NCI-H226 (cell line): Measurements from ENCODE around the gene GRID1.

Source experiments
- DNase-seq: peaks from one replicate; pipeline ENCODE4 v3.0.0-alpha.2; 2015

The GRID1 gene

GRCh38 chr10:86073199-86073977 is 293.2 kb downstream of the GRID1 start:
- no peak for DNase-seq

DNA sequence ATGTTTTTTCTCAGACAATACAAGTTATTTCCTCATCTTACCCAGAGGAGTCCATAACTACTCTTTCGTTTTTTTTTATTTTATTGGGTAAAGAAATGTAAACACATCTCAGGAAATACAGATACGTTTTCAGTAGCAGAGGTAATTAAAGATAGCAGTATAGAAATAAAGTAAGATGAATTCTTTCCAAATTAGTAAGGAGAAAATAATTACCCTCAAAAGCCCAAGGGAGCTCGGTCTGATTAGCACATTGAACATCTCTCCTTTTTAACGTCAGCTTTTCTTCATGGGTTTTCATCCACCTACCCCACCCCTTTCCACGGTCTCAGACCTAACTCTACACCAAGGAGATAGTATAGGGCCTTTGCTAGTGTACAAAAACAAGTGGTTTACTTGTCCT is 294.2 kb downstream of the GRID1 start:
- no peak for DNase-seq

- no peak for DNase-seq
Observed at GRCh38 chr10:86071758-86072157, 294.8 kb downstream of the GRID1 start.

- DNase-seq = no peak
Observed at GRCh38 chr10:86071145-86071544, 295.4 kb downstream of the GRID1 start.

DNA sequence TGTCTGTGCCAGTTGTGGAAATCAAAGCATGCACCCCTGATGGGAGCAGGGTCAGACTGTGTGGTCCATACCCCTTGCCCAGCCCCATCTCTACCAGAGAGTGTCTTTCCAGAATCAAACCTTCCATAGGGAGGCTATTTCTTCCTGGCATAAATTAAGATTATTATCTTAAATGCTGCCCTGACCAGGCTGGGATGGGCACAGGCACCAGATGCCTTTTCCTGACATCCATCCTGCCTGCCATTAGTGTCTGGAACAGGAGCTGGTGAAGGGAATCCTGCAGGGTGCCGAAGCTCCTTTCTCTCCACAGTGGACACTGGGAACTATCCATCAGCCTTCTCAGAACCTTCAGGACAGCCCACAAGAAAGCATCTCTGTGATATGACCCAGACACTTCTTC is 296.3 kb downstream of the GRID1 start:
- no peak for DNase-seq

- no peak for DNase-seq
Observed at GRCh38 chr10:86068231-86069054, 298.2 kb downstream of the GRID1 start.

GRCh38 chr10:86067436-86068050 is 299.1 kb downstream of the GRID1 start:
- no peak for DNase-seq

DNA sequence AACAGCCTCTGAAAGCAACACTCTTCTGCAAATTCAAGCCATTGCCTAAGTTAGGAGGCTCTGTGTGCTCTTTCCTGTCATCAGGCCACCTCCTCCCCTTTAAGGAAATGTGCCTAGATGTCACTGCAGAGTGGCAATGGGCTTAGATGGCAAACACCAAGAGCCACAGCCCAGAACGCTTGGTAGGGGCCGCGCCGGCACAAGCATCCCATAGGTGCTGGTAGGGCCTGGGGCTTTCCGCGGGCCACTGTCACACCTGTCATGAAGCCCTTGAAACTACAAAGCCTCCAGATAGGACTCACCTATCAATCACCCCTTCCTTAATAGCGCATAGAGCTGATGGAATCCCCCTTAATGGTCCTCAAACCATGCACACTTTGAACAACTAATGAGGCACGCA is 299.9 kb downstream of the GRID1 start:
- DNase-seq = no peak

GRCh38 chr10:86065711-86066251 is 300.8 kb downstream of the GRID1 start:
- DNase-seq = no peak

- DNase-seq = no peak
Observed at GRCh38 chr10:86064931-86065662, 301.5 kb downstream of the GRID1 start.

GRCh38 chr10:86064219-86064618 is 302.4 kb downstream of the GRID1 start:
- no peak for DNase-seq

DNA sequence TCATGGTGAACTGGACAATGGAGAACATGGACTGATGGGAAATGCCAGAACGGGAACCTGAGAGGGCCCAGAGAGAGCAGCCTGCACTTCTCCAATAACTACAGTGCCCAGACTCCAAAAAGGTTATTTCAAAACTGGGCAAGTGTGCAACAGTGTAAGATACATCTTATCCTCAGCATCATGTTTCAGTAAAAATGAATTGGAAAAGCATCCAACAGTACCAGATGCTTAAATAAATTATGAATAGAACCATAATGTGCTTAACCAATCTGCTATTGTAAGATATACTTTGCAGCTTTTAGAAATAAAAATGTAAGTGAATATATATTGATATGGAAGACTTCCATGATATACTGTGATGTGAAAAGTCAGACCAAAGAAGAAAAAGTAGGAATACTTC is 303.3 kb downstream of the GRID1 start:
- DNase-seq = no peak

DNA sequence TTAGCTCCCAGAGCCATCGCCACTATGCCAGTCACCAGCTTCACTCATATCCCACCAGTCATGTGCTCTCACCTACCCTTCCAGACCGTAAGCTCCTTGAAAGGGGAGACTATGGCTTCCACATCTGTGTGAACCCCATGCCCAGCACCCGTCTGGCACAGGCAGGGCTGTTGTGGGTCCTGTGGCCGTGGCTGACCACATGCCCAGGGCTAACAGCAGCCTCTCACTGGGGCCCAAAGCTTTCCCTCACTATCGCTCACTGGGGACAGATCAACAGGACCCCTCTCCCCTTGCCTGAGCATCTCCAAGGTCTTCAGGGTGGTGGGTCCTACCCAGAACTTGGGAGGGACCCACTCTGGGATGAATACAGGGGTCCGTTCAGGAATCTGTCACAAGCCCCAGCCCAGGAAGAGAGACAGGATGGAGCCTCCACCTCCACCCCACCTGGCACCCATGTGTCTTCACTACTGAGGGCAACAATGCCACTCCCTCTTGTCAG is 303.9 kb downstream of the GRID1 start:
- no peak for DNase-seq

- DNase-seq = no peak
Observed at GRCh38 chr10:86062198-86062550, 304.4 kb downstream of the GRID1 start.

DNA sequence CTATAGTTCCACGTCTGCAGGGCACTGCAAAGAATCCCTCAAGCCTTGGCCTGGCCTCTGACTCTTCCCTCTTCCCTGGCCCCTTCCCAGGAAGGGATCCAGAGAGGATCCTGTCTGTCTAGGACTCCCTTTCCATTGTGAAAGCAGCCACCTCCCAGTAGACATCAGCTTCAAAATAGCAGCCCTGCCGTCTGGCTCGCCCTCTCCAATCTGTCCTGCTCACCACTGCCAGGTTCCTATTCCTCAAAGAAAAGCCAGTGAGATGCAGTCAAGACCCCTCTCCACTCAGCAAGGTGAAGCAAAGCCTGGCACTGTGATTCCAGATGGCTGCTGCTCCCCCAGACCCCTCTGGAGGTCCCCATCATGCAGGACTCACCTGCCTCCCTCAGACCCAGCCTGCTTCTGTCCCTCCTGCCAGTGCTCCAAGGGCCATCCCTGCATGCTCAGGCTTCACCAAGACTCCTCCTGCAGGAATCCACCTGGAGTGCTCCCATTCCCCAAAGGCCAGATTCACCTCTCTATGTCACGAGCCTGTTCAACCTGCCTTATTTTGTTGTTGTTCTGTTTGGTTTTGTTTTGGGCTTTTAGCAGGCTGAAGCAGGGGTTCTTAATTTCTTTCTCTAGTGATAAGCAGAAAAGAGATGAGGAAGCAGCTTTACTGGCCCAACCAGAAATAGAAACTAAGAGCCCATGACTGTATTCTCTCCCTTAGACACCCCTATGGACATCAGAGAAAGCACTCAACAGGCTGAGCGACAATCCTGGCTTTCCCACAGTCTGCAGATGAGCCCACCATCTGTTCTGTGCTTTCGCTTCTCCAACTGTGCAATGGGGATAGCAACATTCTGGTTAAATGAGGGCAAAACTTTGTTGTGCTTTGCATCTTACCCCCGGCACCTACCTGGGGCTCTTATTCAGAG is 305.1 kb downstream of the GRID1 start:
- no peak for DNase-seq

GRCh38 chr10:86060386-86061277 is 306.0 kb downstream of the GRID1 start:
- no peak for DNase-seq

DNA sequence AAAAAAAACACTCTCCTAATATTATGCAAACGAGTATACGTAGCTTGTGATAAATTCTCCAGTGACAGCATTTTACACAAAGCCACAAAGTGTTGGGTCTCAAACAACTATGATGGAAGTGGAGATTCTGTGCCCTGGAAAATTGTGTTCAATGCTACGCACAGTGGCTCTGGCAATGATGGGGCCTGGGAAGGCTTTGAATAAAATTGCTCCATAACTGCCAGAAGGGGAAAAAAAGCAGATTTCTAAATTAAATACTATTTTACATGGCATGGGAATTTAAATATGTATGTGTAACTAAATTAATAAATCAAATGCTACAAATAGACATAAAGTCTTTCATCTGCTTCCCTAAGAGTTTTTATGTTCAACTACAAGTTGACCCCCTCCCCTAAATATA is 306.7 kb downstream of the GRID1 start:
- DNase-seq = no peak

DNA sequence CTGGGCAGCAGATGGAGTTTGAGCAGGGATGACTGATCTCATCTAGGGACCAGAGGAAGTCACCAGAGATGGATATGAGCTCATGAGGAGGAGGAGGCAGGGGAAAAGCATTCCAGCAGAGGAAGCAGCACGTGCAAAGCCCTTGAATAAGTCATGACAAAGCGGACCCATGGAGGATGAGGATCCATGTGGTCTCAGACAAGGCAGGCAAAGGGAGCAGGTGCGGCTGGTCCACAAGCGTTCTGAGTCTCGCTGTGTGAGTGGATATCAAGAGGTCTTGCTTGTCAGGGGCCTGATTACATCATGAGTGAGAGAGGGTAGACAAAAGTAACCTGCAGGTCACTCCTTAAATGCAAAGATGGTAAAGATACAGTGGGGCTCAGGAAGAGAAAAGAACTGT is 307.6 kb downstream of the GRID1 start:
- DNase-seq = no peak

DNA sequence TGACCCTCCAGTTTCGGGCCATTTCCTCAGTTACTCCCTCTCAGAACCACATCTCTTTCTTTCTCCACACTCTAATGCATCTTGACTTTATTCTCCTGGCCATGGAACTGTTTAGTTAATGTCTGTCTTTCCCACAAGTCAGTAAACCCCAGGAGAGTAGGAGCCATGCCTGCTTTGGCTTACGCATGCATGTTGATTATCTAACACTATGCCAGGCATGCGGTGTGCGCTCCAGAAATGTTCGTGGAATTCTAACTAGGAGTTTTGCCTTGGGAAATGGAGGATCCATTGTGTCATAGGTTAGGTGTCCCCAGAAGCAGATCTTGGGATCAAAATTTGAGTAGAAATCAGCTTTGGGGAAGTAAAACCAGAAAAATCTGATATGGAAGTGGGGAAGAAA is 308.9 kb downstream of the GRID1 start:
- DNase-seq = no peak

DNA sequence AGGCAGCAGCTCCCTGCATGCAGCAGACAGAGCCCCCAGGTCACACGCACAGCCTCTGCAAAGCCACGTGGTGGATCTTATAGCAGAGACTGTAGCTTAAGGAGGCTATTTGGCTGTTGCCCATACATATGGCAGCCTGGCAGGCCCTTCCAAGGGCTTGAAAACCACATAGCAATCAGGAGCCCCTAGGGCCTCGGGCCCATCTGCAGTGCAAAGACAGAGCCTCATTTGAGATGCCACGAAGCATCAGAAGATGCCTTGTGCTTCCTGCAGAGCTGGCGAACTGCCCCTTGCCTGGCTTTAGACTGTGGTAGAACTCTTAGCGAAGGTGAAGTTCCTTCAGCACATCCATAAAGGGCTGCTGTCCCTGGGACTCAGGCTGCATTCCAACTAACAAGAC is 309.9 kb downstream of the GRID1 start:
- DNase-seq = no peak

DNA sequence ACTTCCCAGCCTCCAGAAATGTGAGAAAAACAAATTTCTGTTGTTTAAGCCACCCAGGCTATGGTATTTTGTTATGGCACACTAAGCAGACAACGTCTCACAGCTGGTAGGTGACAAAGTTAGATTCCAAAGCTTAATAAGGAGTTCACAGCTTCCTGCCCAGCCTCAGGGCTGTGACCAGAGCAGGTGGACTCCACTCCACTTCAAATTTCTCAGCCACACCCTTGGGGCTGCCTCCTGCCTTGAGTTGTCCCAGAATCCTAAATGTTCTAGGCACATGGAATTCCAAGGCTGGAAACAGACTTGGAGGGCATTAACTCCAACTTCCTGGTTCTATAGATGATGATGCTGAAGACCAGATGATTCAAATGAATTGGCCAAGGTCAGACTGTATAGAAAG is 310.7 kb downstream of the GRID1 start:
- DNase-seq = no peak
